Measurements from ENCODE around the gene PDE7B.

- no peak for TF ChIP-seq EZH2 (IDR thresholded peaks at IDR 0.05; ENCODE audit: borderline replicate concordance, low read length)
- no peak for TF ChIP-seq CTCF (IDR thresholded peaks at IDR 0.05; ENCODE audit: low read length)
Measured at GRCh38 chr6:136079701-136080565, 228.4 kb downstream of the PDE7B start.

Data from OCI-LY1 (cell line).